ENCODE data around the gene EIF2S3.
"Not testable (repeated sequence)": the region's sequence is repeated elsewhere in the genome, so short reads cannot be mapped to it uniquely, and the experiment has no call there.

Gene EIF2S3

GRCh38 chrX:24037729-24038128 lies 17.0 kb upstream of the EIF2S3 start:
- DNase-seq (ENCODE audit: low read depth): no peak
- H3K4me3 ChIP-seq (ENCODE audit: low read depth, low read length): no peak overlapping the region

GRCh38 chrX:24046060-24046459 lies 8.7 kb upstream of the EIF2S3 start:
- DNase-seq (ENCODE audit: low read depth); H3K4me3 ChIP-seq (ENCODE audit: low read depth, low read length): not testable (repeated sequence)

GRCh38 chrX:24049643-24050042 lies 5.1 kb upstream of the EIF2S3 start:
- H3K4me3 ChIP-seq (ENCODE audit: low read depth, low read length); DNase-seq (ENCODE audit: low read depth): not testable (repeated sequence)

- H3K4me3 ChIP-seq (ENCODE audit: low read depth, low read length); DNase-seq (ENCODE audit: low read depth): not testable (repeated sequence)
Observed at GRCh38 chrX:24050522-24051318, 4.0 kb upstream of the EIF2S3 start.

- no peak overlapping the region for H3K4me3 ChIP-seq (ENCODE audit: low read depth, low read length)
- DNase-seq (ENCODE audit: low read depth): no peak
Observed at GRCh38 chrX:24055043-24055356, 244 bp downstream of the EIF2S3 start.

GRCh38 chrX:24063488-24063887 lies 8.7 kb downstream of the EIF2S3 start:
- H3K4me3 ChIP-seq (ENCODE audit: low read depth, low read length): no peak overlapping the region
- no peak for DNase-seq (ENCODE audit: low read depth)

GRCh38 chrX:24069877-24070276 lies 15.1 kb downstream of the EIF2S3 start:
- no peak overlapping the region for H3K4me3 ChIP-seq (ENCODE audit: low read depth, low read length)
- no peak for DNase-seq (ENCODE audit: low read depth)

- H3K4me3 ChIP-seq (ENCODE audit: low read depth, low read length): no peak overlapping the region
- DNase-seq (ENCODE audit: low read depth): no peak
Observed at GRCh38 chrX:24079411-24079810, 24.7 kb downstream of the EIF2S3 start.

- DNase-seq (ENCODE audit: low read depth): not testable (repeated sequence)
Observed at GRCh38 chrX:24080245-24080644, 25.5 kb downstream of the EIF2S3 start.

GRCh38 chrX:24080704-24081103 lies 25.9 kb downstream of the EIF2S3 start:
- no peak for DNase-seq (ENCODE audit: low read depth)
- no peak overlapping the region for H3K4me3 ChIP-seq (ENCODE audit: low read depth, low read length)

More at GRCh38 chrX:24080245-24080644, 25.5 kb downstream of the EIF2S3 start:
- not testable (repeated sequence) for H3K4me3 ChIP-seq (ENCODE audit: low read depth, low read length)

GRCh38 chrX:24081661-24082154 lies 27.0 kb downstream of the EIF2S3 start:
- DNase-seq (ENCODE audit: low read depth): peak; percentile 24
- H3K4me3 ChIP-seq (ENCODE audit: low read depth, low read length): no peak overlapping the region

GRCh38 chrX:24082447-24082846 lies 27.7 kb downstream of the EIF2S3 start:
- no peak overlapping the region for H3K4me3 ChIP-seq (ENCODE audit: low read depth, low read length)

GRCh38 chrX:24085101-24085500 lies 30.3 kb downstream of the EIF2S3 start:
- DNase-seq (ENCODE audit: low read depth): no peak
- no peak overlapping the region for H3K4me3 ChIP-seq (ENCODE audit: low read depth, low read length)

More at GRCh38 chrX:24082447-24082846, 27.7 kb downstream of the EIF2S3 start:
- DNase-seq (ENCODE audit: low read depth): no peak

- H3K4me3 ChIP-seq (ENCODE audit: low read depth, low read length): no peak overlapping the region
- no peak for DNase-seq (ENCODE audit: low read depth)
Observed at GRCh38 chrX:24090300-24091200, 35.8 kb downstream of the EIF2S3 start.

GRCh38 chrX:24093746-24094145 lies 39.0 kb downstream of the EIF2S3 start:
- H3K4me3 ChIP-seq (ENCODE audit: low read depth, low read length): no peak overlapping the region
- DNase-seq (ENCODE audit: low read depth): no peak

GRCh38 chrX:24097741-24098260 lies 43.0 kb downstream of the EIF2S3 start:
- no peak for DNase-seq (ENCODE audit: low read depth)
- no peak overlapping the region for H3K4me3 ChIP-seq (ENCODE audit: low read depth, low read length)

- no peak overlapping the region for H3K4me3 ChIP-seq (ENCODE audit: low read depth, low read length)
- DNase-seq (ENCODE audit: low read depth): no peak
Observed at GRCh38 chrX:24098932-24099331, 44.2 kb downstream of the EIF2S3 start.

GRCh38 chrX:24099394-24099793 lies 44.6 kb downstream of the EIF2S3 start:
- no peak overlapping the region for H3K4me3 ChIP-seq (ENCODE audit: low read depth, low read length)
- no peak for DNase-seq (ENCODE audit: low read depth)

GRCh38 chrX:24100713-24101112 lies 46.0 kb downstream of the EIF2S3 start:
- no peak overlapping the region for H3K4me3 ChIP-seq (ENCODE audit: low read depth, low read length)
- peak; percentile 47 for DNase-seq (ENCODE audit: low read depth)

- H3K4me3 ChIP-seq (ENCODE audit: low read depth, low read length): no peak overlapping the region
- no peak for DNase-seq (ENCODE audit: low read depth)
Observed at GRCh38 chrX:24110069-24110468, 55.3 kb downstream of the EIF2S3 start.
